Naive thymus-derived CD4-positive, alpha-beta T cell (primary cell): ENCODE results near the gene ROBO1. TPM values are rescaled to one million over a fixed set of nuclear protein-coding genes. Genes with fewer than 3 reads are reported as not detected.

Experiments used
- ATAC-seq: fragments of 150-1000 bp; cut with Tn5 transposase; 2 replicates; pipeline ENCODE4 v1.10.0; 2021; ENCODE audit warnings: mild to moderate bottlenecking, moderate library complexity
- CTCF ChIA-PET: fragments of 350-600 bp; sonication (Branson Sonifier 250); formaldehyde crosslinking; loops from one replicate; lab custom pipeline; 2021; ENCODE audit warnings: antibody characterized with exemption; lab: Charles Lee
- POLR2A ChIA-PET: fragments of 350-600 bp; sonication (Branson Sonifier 250); formaldehyde crosslinking; loops from one replicate; lab custom pipeline; 2021; ENCODE audit warnings: antibody characterized with exemption, inconsistent platforms; lab: Charles Lee
- DNase-seq, 9 donors: peaks; one replicate each; pipeline versions ENCODE4 v3.0.0 to v3.0.0-alpha.2; 2020 to 2022; ENCODE audit warnings: mixed read lengths in 1 of 9
- H3K27ac ChIP-seq: one replicate; pipeline ENCODE4 v1.7.0; 2013; ENCODE audit warnings: mild to moderate bottlenecking, low read depth, low read length, moderate library complexity
- H3K27me3 ChIP-seq, 2 donors: one replicate each; pipeline ENCODE4 v1.7.0; 2013; ENCODE audit warnings: low read length in 2 of 2, mild to moderate bottlenecking in 2 of 2, moderate library complexity in 2 of 2; ENCODE audit not compliant: control insufficient read depth in 2 of 2, insufficient read depth in 2 of 2
- H3K36me3 ChIP-seq, 3 experiments: 1 replicate in 2 of 3; 2 replicates in 1 of 3; pipeline ENCODE4 v1.7.0; 2013; ENCODE audit warnings: low read length in 3 of 3, mild to moderate bottlenecking in 3 of 3, moderate library complexity in 1 of 3; ENCODE audit not compliant: insufficient read depth in 3 of 3, control insufficient read depth in 2 of 3
- H3K4me1 ChIP-seq, 2 donors: one replicate each; pipeline ENCODE4 v1.7.0; 2013; ENCODE audit warnings: low read length in 2 of 2, mild to moderate bottlenecking in 2 of 2, moderate library complexity in 1 of 2; ENCODE audit not compliant: control insufficient read depth in 2 of 2, insufficient read depth in 2 of 2
- H3K4me3 ChIP-seq: 2 replicates; pipeline ENCODE4 v1.7.0; 2013; ENCODE audit warnings: mild to moderate bottlenecking, low read length
- H3K9me3 ChIP-seq, 3 experiments: 1 replicate in 2 of 3; 2 replicates in 1 of 3; pipeline ENCODE4 v1.7.0; 2013; ENCODE audit warnings: low read length in 3 of 3; ENCODE audit not compliant: control insufficient read depth in 2 of 3
- H3K27ac Mint-ChIP-seq, 9 donors: one replicate each; pipeline ENCODE4 v1.8.0; 2020 to 2022; ENCODE audit warnings: mixed read lengths in 9 of 9, mild to moderate bottlenecking in 8 of 9, moderate library complexity in 5 of 9, inconsistent platforms in 2 of 9
- H3K27me3 Mint-ChIP-seq, 5 donors: one replicate each; pipeline ENCODE4 v1.8.0; 2021 to 2022; ENCODE audit warnings: mixed read lengths in 5 of 5, mild to moderate bottlenecking in 1 of 5
- H3K36me3 Mint-ChIP-seq, 5 donors: one replicate each; pipeline ENCODE4 v1.8.0; 2020 to 2022; ENCODE audit warnings: mixed read lengths in 5 of 5, mild to moderate bottlenecking in 3 of 5, inconsistent platforms in 1 of 5
- H3K4me1 Mint-ChIP-seq, 7 donors: one replicate each; pipeline ENCODE4 v1.8.0; 2020 to 2022; ENCODE audit warnings: mixed read lengths in 7 of 7, mild to moderate bottlenecking in 3 of 7, inconsistent platforms in 1 of 7
- H3K4me3 Mint-ChIP-seq, 10 donors: one replicate each; pipeline ENCODE4 v1.8.0; 2020 to 2022; ENCODE audit warnings: mild to moderate bottlenecking in 10 of 10, mixed read lengths in 10 of 10, moderate library complexity in 6 of 10, inconsistent platforms in 2 of 10
- H3K9me3 Mint-ChIP-seq, 11 donors: one replicate each; pipeline ENCODE4 v1.8.0; 2020 to 2022; ENCODE audit warnings: mixed read lengths in 11 of 11, mild to moderate bottlenecking in 4 of 11, inconsistent platforms in 1 of 11, moderate library complexity in 1 of 11
- intact Hi-C, 2 donors: fragments of 100-400 bp; cut with micrococcal nuclease; formaldehyde crosslinking; loops; one replicate each; pipeline ENCODE4 v1.15.1; 2023
- polyA plus RNA-seq, 2 donors: library from polyadenylated mRNA; unstranded; fragments of 300-500 nt; fragmentation: Illumina TruSeq; gene quantifications; one replicate each; pipeline ENCODE4 v1.2.3, GENCODE V29; 2021
- total RNA-seq, 6 experiments: library from RNA in 5 of 6; stranded (reverse) in 5 of 6; gene quantifications; 1 replicate in 5 of 6; 2 replicates in 1 of 6; pipeline ENCODE4 v1.2.3 and lab custom pipeline; 2021 to 2026

The ROBO1 gene
- total and polyA plus RNA-seq, 7 experiments from 2014 or later = 0.08 to 0.59 (median 0.26) TPM; not detected in 2

GRCh38 chr3:79412537-79412936, 355.3 kb downstream of the ROBO1 start:
- H3K4me3 Mint-ChIP-seq = no peak overlapping the region
- Histone ChIP-seq H3K27ac (no peak overlapping the region), H3K36me3 (no peaks in the 10 kb centered on the region), H3K27me3 (no peaks in the 10 kb centered on the region), H3K4me1 (no peaks in the 10 kb centered on the region), H3K9me3 (no peaks in the 10 kb centered on the region), H3K4me3 (no peak overlapping the region)
- ATAC-seq (no peak), DNase-seq (no peak)
- POLR2A ChIA-PET = no interaction called here
- peaks cover 0 to 25% (median 4%) of the 10 kb centered on the region in 11 donors for H3K9me3 Mint-ChIP-seq
- CTCF ChIA-PET = no interaction called here
- H3K4me1 Mint-ChIP-seq = no peaks in the 10 kb centered on the region
- H3K27ac Mint-ChIP-seq = no peak overlapping the region
- no peaks in the 10 kb centered on the region for H3K27me3 Mint-ChIP-seq
- H3K36me3 Mint-ChIP-seq = no peaks in the 10 kb centered on the region
- intact Hi-C loops = no loop called here

GRCh38 chr3:79410617-79411016, 357.2 kb downstream of the ROBO1 start:
- H3K27me3 ChIP-seq = no peaks in the 10 kb centered on the region
- no peak overlapping the region for H3K4me3 ChIP-seq
- no peaks in the 10 kb centered on the region for H3K9me3 ChIP-seq
- ATAC-seq (no peak), DNase-seq (no peak)
- H3K27ac ChIP-seq = no peak overlapping the region
- H3K36me3 Mint-ChIP-seq = no peaks in the 10 kb centered on the region
- no peaks in the 10 kb centered on the region for H3K4me1 ChIP-seq
- CTCF ChIA-PET = no interaction called here
- no peak overlapping the region for H3K27ac Mint-ChIP-seq
- no peaks in the 10 kb centered on the region for H3K36me3 ChIP-seq
- intact Hi-C loops = no loop called here
- no peak overlapping the region for H3K4me3 Mint-ChIP-seq
- no peaks in the 10 kb centered on the region for H3K4me1 Mint-ChIP-seq
- POLR2A ChIA-PET = no interaction called here
- H3K9me3 Mint-ChIP-seq = peaks cover 0 to 18% (median 4%) of the 10 kb centered on the region in 11 donors
- no peaks in the 10 kb centered on the region for H3K27me3 Mint-ChIP-seq

- intact Hi-C loops = no loop called here
- POLR2A ChIA-PET = interaction anchor here (0.8 kb wide), 1 partner anchor 312 kb away, joined by 3 read pairs; no protein-coding TSS in a partner anchor
- H3K36me3 Mint-ChIP-seq = no peaks in the 10 kb centered on the region
- H3K27ac Mint-ChIP-seq = no peak overlapping the region
- Histone ChIP-seq H3K9me3 (no peaks in the 10 kb centered on the region), H3K4me3 (no peak overlapping the region), H3K36me3 (no peaks in the 10 kb centered on the region), H3K27ac (no peak overlapping the region), H3K27me3 (no peaks in the 10 kb centered on the region), H3K4me1 (no peaks in the 10 kb centered on the region)
- no peaks in the 10 kb centered on the region for H3K4me1 Mint-ChIP-seq
- H3K27me3 Mint-ChIP-seq = no peaks in the 10 kb centered on the region
- H3K9me3 Mint-ChIP-seq = peaks cover 0 to 13% (median 4%) of the 10 kb centered on the region in 11 donors
- DNase-seq (no peak), ATAC-seq (no peak)
- H3K4me3 Mint-ChIP-seq = no peak overlapping the region
- CTCF ChIA-PET = no interaction called here
These were observed 357.7 kb downstream of the ROBO1 start for GRCh38 chr3:79410136-79410535.

- Histone ChIP-seq H3K4me1 (no peaks in the 10 kb centered on the region), H3K27ac (no peak overlapping the region), H3K36me3 (no peaks in the 10 kb centered on the region), H3K27me3 (no peaks in the 10 kb centered on the region), H3K4me3 (no peak overlapping the region), H3K9me3 (no peaks in the 10 kb centered on the region)
- intact Hi-C loops = no loop called here
- Mint-ChIP-seq H3K9me3 (peaks cover 0 to 11% (median 2%) of the 10 kb centered on the region in 11 donors), H3K4me1 (no peaks in the 10 kb centered on the region), H3K36me3 (no peaks in the 10 kb centered on the region), H3K4me3 (no peak overlapping the region), H3K27ac (no peak overlapping the region), H3K27me3 (no peaks in the 10 kb centered on the region)
- ATAC-seq = no peak
- POLR2A ChIA-PET = no interaction called here
- CTCF ChIA-PET = no interaction called here
- DNase-seq = no peak
These were observed 361.6 kb downstream of the ROBO1 start for GRCh38 chr3:79406175-79406574.

- H3K27ac ChIP-seq = no peak overlapping the region
- no peaks in the 10 kb centered on the region for H3K4me1 ChIP-seq
- intact Hi-C loops = no loop called here
- DNase-seq (no peak), ATAC-seq (no peak)
- no peaks in the 10 kb centered on the region for H3K27me3 ChIP-seq
- no peaks in the 10 kb centered on the region for H3K36me3 ChIP-seq
- Mint-ChIP-seq H3K4me1 (no peaks in the 10 kb centered on the region), H3K27ac (no peak overlapping the region), H3K36me3 (no peaks in the 10 kb centered on the region), H3K9me3 (peaks cover 0 to 4% (median 0%) of the 10 kb centered on the region in 11 donors), H3K4me3 (no peak overlapping the region), H3K27me3 (no peaks in the 10 kb centered on the region)
- ChIA-PET CTCF (no interaction called here), POLR2A (no interaction called here)
- no peaks in the 10 kb centered on the region for H3K9me3 ChIP-seq
- H3K4me3 ChIP-seq = no peak overlapping the region
These were observed 362.6 kb downstream of the ROBO1 start for GRCh38 chr3:79405183-79405582.

- Histone ChIP-seq H3K36me3 (no peaks in the 10 kb centered on the region), H3K27ac (no peak overlapping the region), H3K27me3 (no peaks in the 10 kb centered on the region), H3K4me3 (no peak overlapping the region), H3K9me3 (no peaks in the 10 kb centered on the region), H3K4me1 (no peaks in the 10 kb centered on the region)
- no peak for ATAC-seq
- H3K27ac Mint-ChIP-seq = no peak overlapping the region
- no peaks in the 10 kb centered on the region for H3K27me3 Mint-ChIP-seq
- CTCF ChIA-PET = no interaction called here
- H3K9me3 Mint-ChIP-seq = peaks cover 0 to 15% (median 3%) of the 10 kb centered on the region in 11 donors
- no peak overlapping the region for H3K4me3 Mint-ChIP-seq
- no peaks in the 10 kb centered on the region for H3K4me1 Mint-ChIP-seq
- POLR2A ChIA-PET = no interaction called here
- intact Hi-C loops = no loop called here
- no peaks in the 10 kb centered on the region for H3K36me3 Mint-ChIP-seq
- no peak for DNase-seq
These were observed 371.2 kb downstream of the ROBO1 start for GRCh38 chr3:79396595-79396994.

GRCh38 chr3:79392479-79392878, 375.3 kb downstream of the ROBO1 start:
- intact Hi-C loops = no loop called here
- DNase-seq = no peak
- Mint-ChIP-seq H3K4me1 (no peaks in the 10 kb centered on the region), H3K4me3 (no peak overlapping the region), H3K27ac (no peak overlapping the region), H3K27me3 (no peaks in the 10 kb centered on the region), H3K9me3 (peaks cover 0 to 15% (median 6%) of the 10 kb centered on the region in 11 donors), H3K36me3 (no peaks in the 10 kb centered on the region)
- Histone ChIP-seq H3K4me3 (no peak overlapping the region), H3K36me3 (no peaks in the 10 kb centered on the region), H3K27ac (no peak overlapping the region), H3K4me1 (no peaks in the 10 kb centered on the region), H3K27me3 (no peaks in the 10 kb centered on the region), H3K9me3 (no peaks in the 10 kb centered on the region)
- ATAC-seq = no peak
- ChIA-PET POLR2A (no interaction called here), CTCF (no interaction called here)
